Hematopoietic multipotent progenitor cell treated with erythropoietin and hydrocortisone succinate and interleukin-3 and kit ligand, for 15 days (in vitro differentiated cells): ENCODE measurements around the gene NANOS3.
"Not testable (repeated sequence)": the region's sequence is repeated elsewhere in the genome, so short reads cannot be mapped to it uniquely, and the experiment has no call there.

Experiments
- DNase-seq: peaks from one replicate; pipeline ENCODE4 v3.0.0-alpha.2; 2015; ENCODE audit warnings: low spot score

The NANOS3 gene

GRCh38 chr19:13920940-13921747 is 44.2 kb downstream of the NANOS3 start:
- DNase-seq, result peak; percentile 51

GRCh38 chr19:13922118-13922517 is 45.2 kb downstream of the NANOS3 start:
- not testable (repeated sequence) for DNase-seq

- no peak for DNase-seq
Observed at GRCh38 chr19:13923194-13923987, 46.5 kb downstream of the NANOS3 start.

- DNase-seq, result no peak
Observed at GRCh38 chr19:13926010-13926409, 49.1 kb downstream of the NANOS3 start.

- no peak for DNase-seq
Observed at GRCh38 chr19:13926715-13927114, 49.8 kb downstream of the NANOS3 start.

GRCh38 chr19:13929340-13929739 is 52.4 kb downstream of the NANOS3 start:
- no peak for DNase-seq

GRCh38 chr19:13929956-13930355 is 53.0 kb downstream of the NANOS3 start:
- no peak for DNase-seq
